NCI-H128 (cell line): ENCODE results near the gene CSGALNACT2.

ENCODE experiments used
- DNase-seq: peaks from one replicate; lab custom pipeline; 2025; ENCODE audit not compliant: unreplicated experiment; lab: John Stamatoyannopoulos, UW

Gene CSGALNACT2

DNA sequence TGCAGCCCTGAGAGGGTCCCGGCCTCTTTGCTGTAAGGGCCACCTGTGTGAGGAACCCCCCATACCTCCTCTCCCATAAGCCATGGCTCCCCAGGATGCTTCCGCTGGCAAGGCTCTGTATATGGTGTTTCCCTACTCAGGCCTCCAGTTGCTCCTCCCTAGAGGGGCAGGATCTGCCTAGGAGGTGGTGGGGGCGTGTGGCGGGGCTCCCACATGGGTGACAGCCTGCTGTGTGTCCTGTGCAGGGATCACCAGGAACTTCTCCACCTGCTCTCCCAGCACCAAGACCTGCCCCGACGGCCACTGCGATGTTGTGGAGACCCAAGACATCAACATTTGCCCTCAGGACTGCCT lies 25.7 kb upstream of the CSGALNACT2 start:
- DNase-seq = no peak

DNA sequence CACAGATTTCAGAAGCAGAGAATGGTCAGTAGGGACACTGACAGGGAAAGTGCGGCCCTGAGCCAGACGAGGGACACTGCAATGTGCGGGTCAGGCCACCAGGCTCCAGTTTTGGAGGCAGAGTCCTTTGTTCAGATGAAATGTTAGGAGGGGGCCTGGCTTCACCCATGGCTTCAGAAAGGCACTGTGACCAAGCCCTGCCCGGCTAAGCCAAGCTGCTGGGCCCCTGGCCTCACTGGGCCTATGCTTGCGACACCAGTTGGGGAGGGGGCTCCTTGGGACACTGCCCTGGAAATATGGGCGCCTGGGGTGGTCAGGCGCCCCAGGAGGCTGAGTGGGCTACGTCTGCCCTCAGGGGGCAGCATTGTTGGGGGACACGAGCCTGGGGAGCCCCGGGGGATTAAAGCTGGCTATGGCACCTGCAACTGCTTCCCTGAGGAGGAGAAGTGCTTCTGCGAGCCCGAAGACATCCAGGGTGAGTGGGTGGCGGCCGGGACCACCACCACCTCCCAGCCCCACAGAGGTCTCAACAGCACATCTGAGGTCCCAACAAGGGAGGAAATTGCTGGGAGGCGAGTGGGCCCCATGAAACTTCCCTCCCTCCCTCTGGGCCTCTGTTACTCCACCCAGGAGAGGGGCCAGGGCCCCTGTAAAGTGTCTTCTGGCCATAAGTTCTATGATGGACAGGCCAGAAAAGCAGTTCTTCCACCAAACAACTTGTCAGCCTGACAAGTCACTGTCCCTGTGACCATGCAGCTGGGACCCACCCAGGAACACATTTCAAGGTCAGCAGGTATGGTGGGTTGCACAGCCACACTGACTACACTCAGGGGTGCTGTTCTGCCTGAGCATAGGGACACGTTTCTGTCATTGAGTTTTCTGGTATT lies 24.8 kb upstream of the CSGALNACT2 start:
- DNase-seq = no peak

DNA sequence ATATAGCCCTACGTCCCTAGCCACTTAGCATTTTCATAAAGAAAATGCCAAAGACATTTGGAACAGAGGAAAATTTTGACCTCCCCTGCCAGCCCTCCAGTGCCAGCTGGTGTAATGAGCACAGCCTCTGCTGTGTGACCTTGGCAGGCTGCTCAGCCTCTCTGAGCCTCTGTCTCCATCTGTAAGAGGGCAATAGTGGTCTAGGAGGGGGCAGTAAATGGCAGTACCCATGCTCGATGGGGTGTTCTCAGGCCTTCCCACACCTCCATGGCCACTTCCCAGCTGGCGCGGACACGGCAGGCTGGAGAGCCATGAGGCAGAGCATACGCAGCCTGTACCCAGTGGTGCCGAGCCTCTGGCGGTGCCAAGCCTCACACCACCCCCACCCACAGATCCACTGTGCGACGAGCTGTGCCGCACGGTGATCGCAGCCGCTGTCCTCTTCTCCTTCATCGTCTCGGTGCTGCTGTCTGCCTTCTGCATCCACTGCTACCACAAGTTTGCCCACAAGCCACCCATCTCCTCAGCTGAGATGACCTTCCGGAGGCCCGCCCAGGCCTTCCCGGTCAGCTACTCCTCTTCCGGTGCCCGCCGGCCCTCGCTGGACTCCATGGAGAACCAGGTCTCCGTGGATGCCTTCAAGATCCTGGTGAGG lies 24.0 kb upstream of the CSGALNACT2 start:
- no peak for DNase-seq

DNA sequence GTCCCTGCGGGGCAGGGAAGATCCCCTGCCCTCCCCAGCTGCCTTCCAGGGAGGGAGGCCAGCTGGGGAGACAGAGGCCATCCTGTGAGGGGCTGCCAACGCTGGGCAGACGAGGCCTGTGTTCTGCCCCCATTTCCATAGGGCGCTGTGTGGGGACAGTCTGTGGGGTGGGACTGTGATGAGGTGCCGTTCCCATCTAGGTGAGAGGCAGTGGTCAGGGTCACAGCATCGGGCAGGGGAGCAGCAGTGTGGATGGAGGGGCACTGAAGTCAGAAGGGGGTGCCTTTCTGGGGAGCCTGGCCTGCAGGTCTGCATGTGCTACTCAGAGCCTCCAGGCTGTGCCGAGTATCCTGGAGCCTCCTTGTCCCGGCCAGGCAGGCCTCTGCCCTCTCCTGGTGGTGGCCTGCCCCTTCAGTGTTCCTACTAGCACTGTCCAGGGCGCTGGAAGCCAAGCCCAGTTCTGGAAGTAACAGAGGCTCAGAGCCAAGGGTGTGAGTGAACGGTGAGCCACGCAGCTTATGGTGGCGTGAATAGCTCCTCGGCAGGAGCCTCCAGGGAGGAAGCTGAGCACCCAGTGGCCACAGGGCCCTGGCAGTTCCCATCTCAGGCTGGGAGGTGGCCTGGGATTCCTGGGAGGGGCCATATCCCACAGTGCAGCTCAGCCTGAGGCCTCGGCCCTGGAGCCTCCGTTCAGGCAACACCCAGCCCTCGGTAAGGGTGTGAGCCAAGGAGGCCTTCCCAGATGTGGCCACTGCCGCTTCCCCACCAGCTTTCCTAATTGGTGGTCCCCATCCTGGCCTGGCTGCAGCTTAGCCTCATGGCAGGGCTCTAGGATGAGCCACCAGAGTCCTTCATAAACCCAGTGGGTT lies 23.3 kb upstream of the CSGALNACT2 start:
- DNase-seq = no peak

DNA sequence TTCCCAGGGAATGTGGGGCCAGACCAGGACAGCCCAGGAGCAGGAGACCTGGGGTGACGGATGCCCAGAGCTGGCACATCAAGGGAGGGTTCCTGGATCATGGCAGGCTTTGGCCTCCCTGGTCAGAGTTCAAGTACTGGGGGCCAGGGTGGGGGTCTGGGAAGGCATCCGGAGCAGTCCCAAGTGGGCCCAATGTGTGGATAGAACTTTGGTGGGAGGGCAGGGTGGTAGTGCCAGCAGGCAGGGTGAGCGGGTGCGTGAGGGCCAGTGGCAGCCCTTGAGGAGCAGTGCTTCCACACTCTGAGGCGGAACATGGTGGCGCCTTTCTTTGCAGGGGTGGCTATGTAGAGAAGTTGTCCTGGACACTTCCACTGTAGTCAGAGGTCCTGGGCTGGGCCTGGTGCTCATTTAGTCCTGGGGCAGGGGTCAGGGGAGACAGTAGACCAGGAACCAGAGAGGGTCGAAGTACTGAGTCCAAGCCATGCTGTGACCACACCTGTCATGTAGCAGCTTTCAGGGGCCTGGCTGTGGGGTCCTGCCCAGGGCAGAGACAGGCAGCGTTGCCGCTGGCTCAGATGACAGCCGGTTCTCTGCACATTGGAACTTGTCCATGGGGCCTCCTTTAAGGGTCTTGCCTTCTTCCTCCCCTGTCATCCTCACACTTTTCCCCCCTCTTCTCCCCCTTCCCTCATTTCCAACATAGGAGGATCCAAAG lies 22.2 kb upstream of the CSGALNACT2 start:
- no peak for DNase-seq

DNA sequence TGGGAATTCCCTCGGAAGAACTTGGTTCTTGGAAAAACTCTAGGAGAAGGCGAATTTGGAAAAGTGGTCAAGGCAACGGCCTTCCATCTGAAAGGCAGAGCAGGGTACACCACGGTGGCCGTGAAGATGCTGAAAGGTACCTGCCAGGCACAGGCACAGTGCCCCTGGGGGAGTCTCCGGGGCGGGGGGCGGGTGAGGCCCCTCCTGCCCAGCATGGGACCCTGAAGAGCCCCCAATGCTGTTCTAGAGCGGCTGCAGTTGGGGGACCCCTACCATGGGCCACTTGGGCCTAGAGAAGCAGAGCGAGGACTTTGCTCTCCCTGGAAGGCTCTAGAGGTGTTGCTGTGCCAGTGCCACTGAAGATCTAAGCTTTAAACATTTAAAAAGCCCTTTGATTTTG lies 21.6 kb upstream of the CSGALNACT2 start:
- DNase-seq = no peak

DNA sequence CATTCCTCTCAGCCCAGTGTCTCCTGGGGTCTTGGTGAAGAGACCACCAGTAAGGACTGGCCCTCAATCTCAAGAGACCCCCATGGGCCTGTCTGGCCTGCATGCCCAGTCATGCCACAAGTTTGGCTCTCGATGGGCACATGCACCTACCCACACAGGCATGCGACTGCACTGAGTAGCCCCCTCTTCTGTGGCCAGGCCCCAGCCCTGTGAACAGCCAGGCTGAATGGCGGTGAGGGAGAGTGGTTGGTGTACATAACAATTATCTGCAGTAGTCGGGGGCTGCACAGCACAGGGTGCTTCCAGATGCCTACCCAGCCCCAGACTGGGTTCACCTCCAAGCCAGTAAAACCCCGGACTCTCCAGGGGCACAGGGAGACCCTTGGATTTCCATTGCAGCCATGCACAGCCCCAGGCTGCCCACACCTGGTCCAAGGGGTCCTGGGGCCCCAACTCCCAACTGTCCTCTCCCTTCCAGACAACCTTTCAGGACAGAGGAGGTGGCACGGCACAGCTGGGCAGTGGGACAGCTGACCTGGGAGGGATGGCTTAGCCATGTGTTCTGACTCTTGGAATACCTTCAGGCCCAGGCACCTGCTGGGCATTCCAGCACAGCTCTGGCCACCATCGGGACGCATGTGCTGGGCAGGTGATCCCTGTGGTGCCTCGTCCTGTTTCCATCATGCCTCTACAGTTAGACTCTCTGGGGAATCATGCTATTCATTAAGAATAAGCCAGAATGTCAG lies 21.0 kb upstream of the CSGALNACT2 start:
- DNase-seq = no peak

DNA sequence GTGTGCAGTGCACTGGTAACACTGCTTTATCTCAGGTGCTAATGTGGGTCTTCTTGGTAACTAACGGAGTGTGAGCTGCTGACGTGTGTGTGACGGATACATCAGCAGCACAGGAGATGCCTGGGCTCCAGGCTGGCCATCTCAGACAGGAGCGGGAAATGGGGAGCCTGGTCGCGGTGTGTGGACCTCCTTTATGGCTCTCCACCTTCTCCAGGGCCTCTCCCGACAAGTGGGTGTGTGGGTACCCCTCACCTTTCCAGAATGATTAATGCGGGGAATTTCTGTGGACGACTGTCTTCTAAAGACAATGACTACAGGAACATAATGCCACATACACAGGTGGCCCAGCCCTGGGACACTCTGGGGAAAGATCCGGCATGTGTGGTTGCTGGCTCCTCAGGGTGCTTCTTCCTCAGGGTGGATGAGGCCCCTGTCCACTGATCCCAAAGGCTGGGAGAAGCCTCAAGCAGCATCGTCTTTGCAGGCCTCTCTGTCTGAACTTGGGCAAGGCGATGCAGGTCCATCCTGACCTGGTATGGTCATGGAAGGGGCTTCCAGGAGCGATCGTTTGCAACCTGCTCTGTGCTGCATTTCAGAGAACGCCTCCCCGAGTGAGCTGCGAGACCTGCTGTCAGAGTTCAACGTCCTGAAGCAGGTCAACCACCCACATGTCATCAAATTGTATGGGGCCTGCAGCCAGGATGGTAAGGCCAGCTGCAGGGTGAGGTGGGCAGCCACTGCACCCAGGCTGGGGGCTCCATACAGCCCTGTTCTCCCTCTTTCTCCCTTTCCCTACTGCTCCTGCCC lies 20.3 kb upstream of the CSGALNACT2 start:
- DNase-seq = no peak

DNA sequence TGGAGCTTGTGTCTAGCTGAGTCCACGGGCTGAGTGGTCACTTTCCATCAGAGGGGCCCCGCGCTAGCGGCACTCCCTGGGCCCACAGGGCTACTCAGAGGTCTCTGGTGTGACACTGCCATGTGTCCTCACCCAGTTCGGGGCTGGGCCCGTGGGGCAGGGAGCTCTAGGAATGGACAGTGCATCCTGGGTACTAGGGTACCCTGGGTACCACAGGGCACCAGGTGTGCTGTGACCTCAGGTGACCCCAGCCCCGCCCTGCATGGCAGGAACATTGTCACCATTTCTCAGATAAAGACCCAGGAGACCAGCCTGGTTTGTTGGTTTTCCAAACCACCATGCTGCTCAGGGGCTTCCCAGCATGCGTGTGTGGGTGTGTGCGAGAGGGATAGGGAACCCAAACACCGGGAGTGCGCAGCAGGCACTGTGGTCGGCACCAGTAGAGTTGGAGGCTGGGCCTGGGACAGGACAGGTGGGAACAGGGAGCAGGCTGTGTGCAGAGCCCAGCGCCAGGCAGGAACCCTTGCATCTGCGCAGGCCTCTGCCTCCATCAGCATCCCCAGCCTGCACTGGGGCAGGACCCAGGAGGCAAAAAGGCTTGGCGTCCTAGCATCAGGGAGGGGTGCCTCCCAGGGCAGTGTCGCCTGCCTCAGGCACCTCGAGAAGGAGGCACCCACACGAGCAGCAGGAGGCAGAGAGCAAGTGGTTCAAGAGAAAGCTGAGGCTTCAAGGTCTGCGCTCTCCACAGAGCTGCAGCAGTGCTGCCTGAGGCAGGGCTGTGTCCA lies 19.4 kb upstream of the CSGALNACT2 start:
- no peak for DNase-seq

DNA sequence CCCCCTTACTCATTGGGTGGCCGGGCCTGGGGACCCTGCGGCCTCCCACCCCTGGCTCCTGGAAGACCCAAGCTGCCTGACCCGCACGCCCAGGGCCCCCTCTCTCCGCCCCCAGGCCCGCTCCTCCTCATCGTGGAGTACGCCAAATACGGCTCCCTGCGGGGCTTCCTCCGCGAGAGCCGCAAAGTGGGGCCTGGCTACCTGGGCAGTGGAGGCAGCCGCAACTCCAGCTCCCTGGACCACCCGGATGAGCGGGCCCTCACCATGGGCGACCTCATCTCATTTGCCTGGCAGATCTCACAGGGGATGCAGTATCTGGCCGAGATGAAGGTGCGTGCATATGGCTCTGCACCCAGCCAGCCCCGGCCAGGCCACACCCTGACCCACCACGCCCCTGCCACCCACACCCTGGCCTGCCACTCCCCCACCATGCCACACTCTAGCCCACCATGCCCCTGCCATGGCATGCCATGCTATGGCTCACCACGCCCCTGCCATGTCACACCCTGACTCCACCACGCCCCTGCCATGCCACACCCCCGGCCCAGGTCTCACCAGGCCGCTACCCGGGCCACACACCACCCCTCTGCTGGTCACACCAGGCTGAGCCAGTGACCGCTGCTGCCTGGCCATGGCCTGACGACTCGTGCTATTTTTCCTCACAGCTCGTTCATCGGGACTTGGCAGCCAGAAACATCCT lies 18.7 kb upstream of the CSGALNACT2 start:
- DNase-seq = no peak

DNA sequence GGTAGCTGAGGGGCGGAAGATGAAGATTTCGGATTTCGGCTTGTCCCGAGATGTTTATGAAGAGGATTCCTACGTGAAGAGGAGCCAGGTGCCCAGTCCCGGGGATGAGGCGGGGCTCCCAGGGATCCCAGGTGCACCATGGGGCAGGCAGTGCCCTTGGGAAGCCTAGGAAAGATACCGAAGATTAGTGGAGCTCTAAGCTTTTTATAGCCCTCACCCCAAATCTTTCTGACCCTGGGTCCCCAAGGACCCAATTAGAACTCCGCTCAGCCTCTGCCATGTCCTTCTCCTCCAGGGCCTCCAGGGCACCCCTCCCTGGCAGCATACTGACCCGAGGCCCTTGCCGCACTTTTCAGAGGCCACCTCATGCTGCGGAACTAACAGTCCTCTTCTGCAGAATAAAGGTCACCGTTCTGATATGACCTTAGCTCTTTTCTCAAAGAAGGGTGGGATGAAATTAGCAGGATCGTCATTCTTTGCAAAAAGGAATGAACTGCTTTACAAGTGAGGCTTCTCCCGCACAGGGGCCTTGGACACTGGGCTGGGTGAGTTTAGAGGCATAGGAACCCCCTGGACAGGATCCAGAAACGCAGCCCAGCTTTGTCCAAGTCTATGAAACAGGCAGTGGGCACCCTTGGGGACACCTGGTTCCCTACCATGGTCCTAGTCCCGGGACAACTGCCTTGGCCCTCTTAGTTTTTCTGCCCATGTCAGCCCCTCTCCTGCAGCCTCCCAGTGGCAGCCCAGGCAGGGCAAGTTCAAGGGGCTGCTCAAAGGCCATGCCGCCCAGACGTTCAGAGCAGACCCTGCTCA lies 17.9 kb upstream of the CSGALNACT2 start:
- DNase-seq = no peak

DNA sequence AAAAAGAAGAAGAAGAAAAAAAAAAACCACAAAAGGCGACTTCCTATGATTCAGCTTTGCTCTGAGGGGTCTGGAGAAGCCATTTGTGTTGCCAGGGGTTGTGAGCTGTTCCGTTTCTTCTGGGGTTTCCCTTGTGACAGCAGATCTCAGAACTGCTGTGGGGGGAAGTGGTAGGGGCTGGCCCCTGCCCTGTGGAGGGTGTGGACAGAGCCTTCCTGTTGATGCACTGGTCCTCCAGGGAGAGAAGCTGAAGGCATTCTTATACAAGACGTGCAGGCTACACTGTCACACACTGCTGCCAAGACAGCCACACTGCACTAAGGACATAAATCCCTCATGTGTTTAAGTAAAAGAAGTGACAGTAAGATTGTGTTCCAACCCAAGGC lies 17.3 kb upstream of the CSGALNACT2 start:
- DNase-seq = no peak

DNA sequence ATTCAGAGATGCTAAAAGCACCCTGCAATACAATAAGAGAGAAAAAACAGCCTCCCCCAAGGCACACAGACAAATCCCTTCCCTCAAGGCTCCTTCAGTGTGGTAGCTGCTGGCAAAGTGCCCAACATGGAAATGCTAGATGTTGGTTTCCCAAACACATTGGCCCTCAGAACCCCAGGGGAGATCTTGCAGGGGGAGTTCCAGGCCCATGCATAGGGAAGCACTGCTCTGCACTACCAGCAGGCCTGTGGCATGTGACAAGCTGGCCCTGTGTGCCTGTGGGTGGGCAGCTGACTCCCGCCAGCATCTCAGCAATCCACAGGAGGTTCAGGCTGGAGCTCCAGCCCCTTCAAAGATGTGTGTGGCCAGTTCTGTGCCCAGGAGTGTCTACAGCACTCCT lies 16.8 kb upstream of the CSGALNACT2 start:
- DNase-seq = no peak

DNA sequence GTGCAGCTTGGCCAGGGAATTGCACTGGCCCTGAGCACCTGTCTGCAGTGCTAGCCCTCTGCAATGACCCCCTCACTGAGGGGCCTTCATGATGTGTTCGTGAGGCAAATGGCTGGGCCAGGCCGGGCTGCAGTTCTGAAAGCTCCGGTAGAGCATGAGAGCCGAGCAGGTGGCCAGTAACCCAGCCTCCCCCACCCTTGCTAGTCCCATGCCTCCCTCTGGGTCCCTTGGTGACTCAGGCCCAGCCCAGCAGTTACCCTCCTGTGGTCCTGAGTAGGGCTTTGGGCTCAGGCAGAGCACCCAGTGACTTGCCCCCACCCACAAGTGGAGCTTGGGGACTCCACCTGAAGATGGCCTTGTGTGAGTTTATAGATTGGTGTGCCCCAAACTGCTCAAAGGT lies 16.1 kb upstream of the CSGALNACT2 start:
- DNase-seq = no peak

DNA sequence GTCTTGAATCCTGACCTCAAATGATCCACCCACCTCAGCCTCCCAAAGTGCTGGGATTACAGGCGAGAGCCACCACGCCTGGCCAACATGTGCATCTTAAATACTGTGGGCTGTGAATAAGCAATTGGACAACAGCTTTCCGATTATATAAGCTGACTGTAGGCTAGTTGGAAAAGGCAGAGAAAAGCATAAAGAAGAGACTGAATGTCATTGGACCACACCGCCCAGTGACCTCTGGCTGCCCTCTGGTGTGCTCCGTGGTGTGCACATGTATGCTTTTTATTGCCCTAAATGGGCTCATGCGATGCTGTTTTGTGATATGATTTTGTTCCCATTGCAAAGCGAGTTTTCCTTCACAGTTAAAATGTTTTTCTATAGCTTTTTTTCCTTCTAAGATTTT lies 15.4 kb upstream of the CSGALNACT2 start:
- no peak for DNase-seq

DNA sequence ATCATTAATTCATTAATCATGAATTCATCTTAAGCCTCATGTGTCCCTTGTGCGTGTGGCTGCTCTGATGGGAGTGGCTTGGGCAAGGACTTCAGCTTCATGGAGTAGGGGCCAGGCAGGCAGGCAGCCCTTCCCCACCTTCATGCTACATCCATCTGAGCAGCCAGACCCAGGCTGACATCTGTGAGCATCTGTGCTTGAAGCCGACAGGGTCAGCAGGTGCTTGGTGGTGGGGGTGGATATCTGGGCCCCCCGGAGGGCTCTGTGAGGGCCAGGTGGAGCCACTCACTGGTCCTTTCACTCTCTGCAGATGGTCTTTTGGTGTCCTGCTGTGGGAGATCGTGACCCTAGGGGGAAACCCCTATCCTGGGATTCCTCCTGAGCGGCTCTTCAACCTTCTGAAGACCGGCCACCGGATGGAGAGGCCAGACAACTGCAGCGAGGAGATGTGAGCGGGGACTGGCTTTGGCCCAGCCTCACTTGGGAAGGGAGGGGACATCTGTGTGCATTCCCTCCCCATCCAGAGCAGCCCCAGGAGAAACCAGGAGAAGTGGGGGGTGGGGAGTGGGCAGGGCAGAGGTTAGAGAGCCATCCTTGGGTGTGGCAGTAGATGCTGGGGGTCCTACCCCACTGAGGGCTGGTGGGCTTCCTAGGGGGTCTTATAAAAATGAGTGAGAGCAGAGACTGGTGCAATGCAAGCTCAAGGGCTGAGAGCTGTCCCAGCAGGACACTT lies 14.7 kb upstream of the CSGALNACT2 start:
- DNase-seq = no peak

DNA sequence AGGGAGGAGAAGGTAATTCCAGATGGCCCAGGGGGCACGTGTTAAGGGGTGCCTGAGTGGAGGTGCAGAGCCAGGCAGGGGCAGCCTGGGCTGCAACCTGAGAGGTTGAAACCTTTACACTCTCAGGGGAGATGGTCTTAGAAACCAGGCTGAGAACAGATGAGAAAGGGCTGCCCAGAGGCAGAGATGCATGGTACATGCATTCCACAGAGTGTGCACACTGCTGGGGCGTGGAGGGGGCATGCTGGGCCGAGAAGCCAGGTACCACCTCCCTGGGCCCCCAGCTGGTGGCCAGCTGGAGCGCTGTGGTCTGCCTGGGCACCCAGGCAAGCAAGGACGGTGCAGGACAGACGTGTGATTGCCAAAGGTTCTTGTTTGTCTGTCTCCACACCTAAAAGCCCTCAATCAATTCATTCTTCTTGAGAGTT lies 14.1 kb upstream of the CSGALNACT2 start:
- DNase-seq = no peak
